LNCaP clone FGC (cell line): Measurements from ENCODE around the gene ZBED1.
"Not testable (repeated sequence)": the region's sequence is repeated elsewhere in the genome, so short reads cannot be mapped to it uniquely, and the experiment has no call there.

ENCODE experiments used
- DNase-seq: peaks from one replicate; pipeline ENCODE4 v3.0.0-alpha.2; 2011; ENCODE audit warnings: low read depth
- H3K4me3 ChIP-seq: 2 replicates; pipeline ENCODE4 v1.5.1; 2011; ENCODE audit warnings: mild to moderate bottlenecking, low read depth, low read length, control low read depth
- CTCF ChIP-seq: IDR thresholded peaks from 2 replicates; pipeline ENCODE4 v1.5.1; 2012; ENCODE audit warnings: mild to moderate bottlenecking; ENCODE audit not compliant: control insufficient read depth, insufficient read depth; ENCODE audit errors: extremely low read depth

Gene ZBED1

GRCh38 chrX:2469196-2469685 lies 31.5 kb downstream of the ZBED1 start:
- no peak for TF ChIP-seq CTCF
- no peak for DNase-seq
- no peak overlapping the region for H3K4me3 ChIP-seq

GRCh38 chrX:2468261-2469195 lies 32.2 kb downstream of the ZBED1 start:
- DNase-seq = no peak
- TF ChIP-seq CTCF = no peak
- H3K4me3 ChIP-seq = no peak overlapping the region

GRCh38 chrX:2466876-2467656 lies 33.7 kb downstream of the ZBED1 start:
- no peak for TF ChIP-seq CTCF
- DNase-seq = no peak
- no peak overlapping the region for H3K4me3 ChIP-seq

DNA sequence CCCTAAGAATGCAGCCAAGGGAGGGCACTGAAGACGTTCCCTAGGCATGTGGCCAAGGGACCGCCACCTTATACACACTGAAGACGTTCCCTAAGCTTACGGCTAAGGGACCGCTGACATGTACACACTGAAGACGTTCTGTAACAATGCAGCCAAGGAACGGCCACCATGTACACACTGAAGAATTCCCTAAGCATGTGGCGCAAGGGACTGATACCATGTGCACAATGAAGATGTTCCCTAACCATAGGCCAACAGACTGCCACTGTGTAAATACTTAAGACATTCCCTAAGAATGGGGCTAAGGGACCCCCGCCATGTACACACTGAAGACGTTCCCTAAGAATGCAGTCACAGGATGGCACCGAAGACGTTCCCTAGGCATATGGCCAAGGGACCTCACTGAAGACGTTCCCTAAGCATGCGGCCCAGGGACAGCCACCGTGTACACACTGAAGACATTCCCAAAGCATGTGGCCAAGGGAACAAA lies 36.1 kb downstream of the ZBED1 start:
- DNase-seq = no peak
- H3K4me3 ChIP-seq = no peak overlapping the region
- no peak for TF ChIP-seq CTCF

- no peak for TF ChIP-seq CTCF
- no peak overlapping the region for H3K4me3 ChIP-seq
- no peak for DNase-seq
Observed at GRCh38 chrX:2463973-2464676, 36.7 kb downstream of the ZBED1 start.

GRCh38 chrX:2463481-2463880 lies 37.3 kb downstream of the ZBED1 start:
- H3K4me3 ChIP-seq, DNase-seq: not testable (repeated sequence)
